Stimulated activated CD4-positive, alpha-beta T cell treated with anti-CD3 and anti-CD28 coated beads, Interleukin-1b, Interleukin-23, amount 100 ng/mL, for 4 hours (primary cell): ENCODE data around the gene NR6A1.

Experiments used
- DNase-seq, 2 donors: peaks; one replicate each; pipeline ENCODE4 v3.0.0-alpha.2; 2020; ENCODE audit warnings: low read depth in 2 of 2

NR6A1 gene

DNA sequence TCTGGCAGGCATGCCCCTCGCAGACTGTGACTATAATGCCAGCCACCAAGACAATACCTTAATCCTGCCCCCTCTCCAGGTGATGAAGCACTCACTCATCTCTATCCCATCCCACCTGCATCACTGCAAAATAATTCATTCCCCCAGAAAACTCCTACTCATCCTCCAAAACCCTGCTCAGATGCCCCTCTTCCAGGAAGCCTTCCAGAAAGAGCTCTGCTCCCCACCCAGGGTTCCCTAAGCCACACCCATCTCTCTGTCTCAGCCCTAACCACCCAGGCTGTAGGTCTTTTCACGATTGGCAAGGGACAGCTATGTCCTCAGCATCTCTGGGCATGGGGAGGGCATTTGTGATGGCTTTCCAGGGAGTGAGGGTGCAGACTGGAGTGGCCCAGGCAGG, 281.1 kb downstream of the NR6A1 start:
- no peak for DNase-seq

DNA sequence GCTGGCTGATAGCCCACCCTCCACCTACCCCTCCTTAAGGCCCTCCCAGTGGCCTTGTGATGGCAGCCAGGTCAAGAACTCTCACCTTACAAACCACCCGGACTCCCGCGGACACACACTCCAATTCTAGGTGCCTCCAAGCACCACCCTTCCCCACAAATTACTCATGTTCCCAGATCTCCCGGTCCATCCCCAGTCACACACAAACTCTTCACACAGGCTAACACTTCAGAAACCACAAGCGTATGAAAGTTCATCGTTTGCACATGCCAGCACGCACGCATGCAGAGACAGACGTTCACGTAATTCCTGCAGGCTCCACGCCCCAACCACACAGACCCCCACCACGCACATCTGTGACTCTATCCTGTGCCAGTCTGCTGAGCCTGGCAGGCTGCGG, 281.9 kb downstream of the NR6A1 start:
- no peak for DNase-seq

DNA sequence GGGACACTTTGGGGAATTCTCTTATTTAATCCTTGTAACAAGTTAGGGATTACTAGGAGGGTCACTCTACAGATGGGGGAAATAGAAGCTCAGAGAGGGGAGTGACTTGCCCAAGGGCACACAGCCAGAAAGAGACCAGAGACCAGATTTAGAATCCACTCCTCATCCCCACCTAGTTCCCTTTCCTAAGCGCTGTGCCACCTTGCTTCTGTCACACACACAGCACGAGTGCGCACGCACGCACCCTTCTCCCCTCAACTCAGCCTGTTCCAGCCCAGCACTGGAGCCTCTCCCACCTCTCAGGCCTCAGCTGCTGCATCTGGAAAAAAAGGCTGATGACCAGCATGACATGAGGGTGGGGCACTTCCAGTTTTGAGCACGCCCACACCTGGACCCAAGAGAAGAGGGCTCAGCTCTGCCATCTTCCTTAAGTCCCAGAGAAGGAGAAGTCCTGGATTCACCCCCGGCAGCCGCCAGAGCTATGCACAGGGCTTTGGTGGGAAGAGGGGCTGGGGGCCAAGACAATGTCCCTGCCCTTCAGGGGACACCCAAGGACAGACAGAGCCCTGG, 282.4 kb downstream of the NR6A1 start:
- DNase-seq = no peak

DNA sequence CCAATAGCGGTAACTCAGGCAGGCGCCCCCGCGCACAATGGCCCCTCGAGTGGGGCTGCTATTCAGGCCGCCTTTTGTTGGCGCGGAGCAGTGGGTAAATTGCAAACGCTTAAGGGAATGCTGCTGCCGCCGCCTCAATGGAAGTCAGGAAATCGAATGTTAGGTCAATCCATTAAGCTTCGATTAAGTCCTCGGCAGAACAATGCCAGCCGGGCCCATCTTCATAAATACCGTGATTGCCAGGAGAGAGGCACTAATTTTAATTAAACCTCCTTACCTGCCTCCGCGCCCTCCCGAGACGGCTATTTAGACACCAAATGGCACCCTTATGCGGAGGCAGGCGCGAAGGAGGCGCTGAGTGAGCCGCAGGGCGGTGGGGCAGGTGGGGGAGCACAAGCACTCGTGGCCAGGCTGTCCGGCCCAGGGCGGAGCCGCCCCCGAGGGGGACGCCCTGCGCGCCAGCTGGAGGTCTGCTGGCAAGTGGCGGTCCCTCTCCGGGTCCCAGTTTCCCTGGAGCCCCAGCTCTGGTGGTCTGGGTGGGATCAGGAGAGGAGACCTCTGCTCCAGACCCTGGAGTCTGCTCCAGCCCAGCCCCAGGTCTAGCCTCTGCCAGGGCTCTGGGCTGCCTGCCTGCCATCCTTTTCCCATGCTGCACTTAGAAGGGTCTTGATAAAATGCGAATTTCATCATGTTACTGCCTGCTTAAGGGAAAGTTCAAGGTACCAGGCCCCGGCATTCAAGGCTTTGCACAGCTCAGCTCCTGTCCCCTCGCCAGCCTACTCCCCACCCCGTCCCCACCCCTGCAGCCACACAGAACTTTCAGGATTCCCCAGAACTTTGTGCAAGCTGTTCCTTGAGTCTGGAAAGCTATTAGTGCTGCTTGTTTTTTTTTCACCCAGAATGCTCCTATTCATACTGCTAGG, 283.6 kb downstream of the NR6A1 start:
- DNase-seq = no peak

DNA sequence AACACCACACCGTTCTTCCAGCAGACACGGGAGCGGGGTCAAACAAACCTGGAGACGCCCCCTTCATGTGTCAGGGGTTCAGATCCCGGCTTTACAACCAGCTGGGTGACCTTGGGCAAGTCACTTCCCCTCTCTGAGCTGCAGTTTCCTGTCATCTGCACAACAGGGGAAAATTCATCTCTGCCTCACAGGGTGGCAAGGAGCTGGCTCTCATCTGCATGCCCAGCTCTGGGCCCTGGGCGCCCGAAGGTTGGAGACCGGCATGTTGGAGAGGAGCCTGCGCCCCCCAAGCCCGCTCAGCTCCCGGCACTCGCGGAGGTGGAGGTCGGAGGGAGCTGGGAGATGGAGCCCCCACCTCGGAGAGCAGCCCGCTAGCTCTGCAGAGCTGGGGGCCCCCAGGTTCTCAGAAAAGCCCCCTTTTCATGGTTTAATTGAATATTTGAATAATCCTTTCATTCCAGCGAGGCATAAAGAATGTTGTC, 284.3 kb downstream of the NR6A1 start:
- DNase-seq = no peak

DNA sequence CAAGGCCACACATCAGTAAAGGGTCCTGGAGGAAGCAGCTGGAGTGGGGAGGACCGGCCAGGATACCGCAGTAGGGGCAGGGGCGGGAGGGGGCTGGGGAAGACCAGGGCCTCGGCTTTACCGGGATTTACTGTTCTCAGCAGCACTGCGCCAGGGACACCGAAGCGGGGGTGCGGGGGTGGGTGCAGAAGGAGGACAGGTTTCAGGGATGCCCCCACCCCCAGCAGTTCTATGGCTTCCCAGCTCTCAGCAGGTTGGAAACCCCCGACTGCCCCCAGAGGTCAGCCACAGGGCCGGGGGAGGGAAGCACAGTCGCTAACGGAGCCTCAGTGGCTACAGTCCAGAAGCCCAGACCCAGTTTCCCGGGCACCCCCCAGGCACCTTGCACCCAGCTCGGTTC, 285.2 kb downstream of the NR6A1 start:
- DNase-seq = no peak

DNA sequence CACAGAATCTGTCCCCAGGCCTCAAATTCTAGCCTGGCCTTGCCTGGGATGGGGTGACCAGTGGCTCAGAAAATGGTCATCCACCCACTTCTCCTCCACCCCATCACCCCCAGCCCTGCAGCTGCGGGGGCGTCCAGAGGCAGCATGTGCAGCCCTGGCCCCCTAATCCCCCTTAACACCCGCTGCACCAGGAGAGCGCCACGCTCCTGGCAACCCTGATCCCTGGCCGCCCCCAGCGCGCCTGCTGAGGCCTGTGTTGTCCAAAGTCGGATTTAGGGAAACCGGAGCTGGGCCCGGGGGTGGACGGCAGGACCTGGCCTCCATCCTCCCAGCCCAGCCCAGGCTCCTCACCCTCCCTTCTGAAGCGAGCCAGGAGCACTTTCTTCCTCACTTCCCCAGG, 285.9 kb downstream of the NR6A1 start:
- no peak for DNase-seq

DNA sequence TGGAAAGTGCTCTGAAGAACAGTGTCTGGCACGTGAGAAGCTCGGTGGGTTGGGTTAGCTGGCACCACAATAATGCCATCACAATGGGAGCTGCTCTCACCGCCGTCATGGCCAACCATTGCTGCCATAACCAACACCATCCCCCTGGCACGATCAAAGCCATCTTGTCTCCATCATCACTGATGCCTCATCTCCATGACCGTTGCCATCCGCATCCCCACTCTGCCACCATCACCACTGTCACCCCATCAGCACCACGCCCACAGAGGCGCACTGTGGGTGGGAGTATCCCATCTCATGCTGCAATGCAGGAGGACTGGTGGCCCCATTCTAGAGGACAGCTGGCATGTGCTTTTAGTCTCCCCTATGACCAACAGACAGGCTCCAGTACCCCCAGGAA, 287.6 kb downstream of the NR6A1 start:
- DNase-seq = no peak

DNA sequence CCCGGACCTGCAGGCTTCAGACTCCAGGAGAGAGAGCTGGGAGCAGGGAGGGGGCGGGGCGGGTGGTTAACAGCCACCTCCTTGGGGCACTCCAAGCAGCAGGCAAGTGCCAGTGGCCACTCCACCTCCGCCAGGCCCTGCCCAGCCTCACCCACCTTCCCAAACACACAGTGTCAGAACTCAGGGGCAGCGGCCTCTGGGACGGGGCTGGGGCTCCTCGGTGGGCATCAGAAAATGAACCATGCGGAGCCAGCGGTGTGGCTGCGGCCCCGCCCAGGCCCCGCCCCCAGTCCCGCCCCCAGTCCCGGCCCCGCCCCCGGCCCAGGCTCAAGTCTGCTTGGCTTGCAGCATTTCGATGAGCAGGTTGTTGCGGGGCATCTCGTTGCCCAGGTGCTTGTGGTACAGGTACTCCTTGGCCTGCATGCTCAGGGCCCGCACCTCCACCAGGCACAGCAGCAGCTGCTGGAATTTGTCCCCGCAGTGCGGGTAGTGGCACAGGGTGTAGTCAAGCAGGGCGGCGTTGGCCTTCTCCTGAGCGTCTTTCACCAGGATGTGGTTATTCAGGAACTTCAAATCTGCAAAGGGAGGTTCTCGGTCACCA, 288.6 kb downstream of the NR6A1 start:
- DNase-seq = no peak

DNA sequence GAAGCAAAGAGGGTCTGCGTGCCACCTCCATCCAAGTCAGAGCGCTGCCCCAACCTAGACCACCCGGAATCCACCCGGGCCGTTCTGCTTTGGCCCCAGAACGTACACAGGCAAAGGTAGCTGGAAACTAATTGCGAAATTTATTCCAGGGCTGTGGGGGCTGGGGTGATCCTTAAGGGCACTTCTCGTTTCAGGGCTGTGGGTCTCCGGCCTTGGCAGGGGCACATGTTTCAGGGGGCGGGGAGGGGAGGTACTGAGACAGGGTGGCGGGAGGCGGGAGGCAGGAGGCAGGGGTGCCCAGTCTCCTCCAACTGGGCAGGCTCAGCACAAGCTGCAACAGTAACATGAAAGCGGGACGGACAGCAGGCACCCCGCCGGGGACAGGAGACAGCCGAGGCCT, 290.0 kb downstream of the NR6A1 start:
- DNase-seq = no peak

DNA sequence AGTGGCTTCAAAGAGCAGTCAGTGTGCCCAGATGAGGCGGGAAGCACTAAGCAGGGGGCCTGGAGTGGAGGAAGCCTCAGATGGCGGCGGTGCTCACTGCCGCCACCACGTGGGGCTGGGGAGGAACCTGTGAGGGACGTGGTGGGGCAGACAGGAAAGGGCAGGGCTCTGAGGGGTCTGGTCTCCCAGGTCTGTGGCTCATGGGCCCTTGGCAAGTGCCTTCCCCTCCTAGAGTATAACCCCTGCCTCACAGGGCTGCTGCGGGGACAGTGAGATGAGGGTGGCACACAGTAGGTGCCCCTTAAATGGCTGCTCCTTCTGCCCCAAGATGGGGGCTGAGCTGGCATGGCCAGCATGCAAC, 290.5 kb downstream of the NR6A1 start:
- DNase-seq = no peak

DNA sequence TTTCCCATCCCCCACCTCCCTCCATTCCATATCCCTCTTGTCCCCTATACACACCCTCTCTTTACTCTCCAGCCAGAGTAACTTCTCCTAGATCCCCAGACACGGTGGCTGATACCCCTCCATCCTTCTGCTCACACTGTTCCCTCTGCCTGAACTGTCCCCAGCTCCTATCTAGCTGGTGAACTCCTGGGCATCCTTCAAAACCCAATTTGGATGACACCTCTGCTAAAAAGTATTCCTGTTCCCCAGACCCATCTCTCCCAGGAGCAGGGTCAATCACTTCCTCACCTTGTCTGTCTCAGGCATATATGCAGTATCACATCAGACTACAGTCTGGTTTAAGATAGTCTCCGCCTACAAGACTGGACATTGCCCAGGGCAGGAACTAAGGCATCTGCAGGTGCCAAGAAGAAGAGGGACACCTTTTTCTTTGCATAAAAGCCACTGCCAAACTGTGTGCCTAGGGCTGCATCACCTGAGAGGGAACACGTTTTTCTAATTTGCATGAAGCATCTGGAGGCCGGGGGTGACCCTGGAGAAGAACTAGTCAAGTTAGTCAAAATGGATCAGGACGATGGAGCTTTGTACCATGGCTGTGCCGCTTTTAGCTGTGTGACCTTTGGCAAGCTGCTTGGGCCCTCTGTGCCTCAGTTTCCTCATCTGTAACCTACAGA, 291.0 kb downstream of the NR6A1 start:
- DNase-seq = no peak

DNA sequence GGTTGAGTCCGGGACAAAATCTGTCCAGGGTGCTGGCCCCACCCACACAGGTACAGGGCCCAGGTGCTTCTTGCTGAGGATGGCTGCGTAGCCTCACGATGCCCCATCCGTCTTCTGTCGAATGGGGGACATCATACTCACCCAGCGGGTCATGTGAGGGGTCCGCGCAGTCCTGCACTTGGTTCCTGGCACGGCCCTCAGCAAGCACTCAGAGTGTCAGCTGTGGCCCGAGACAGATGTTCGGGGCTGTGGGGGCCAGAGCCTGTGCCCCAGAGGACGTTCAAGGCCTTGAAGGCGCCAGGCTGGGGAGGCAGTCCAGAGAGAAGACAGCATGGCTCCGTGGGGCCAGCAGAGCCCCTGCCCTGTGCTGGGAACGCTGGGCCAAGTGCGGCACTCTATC, 291.7 kb downstream of the NR6A1 start:
- no peak for DNase-seq

DNA sequence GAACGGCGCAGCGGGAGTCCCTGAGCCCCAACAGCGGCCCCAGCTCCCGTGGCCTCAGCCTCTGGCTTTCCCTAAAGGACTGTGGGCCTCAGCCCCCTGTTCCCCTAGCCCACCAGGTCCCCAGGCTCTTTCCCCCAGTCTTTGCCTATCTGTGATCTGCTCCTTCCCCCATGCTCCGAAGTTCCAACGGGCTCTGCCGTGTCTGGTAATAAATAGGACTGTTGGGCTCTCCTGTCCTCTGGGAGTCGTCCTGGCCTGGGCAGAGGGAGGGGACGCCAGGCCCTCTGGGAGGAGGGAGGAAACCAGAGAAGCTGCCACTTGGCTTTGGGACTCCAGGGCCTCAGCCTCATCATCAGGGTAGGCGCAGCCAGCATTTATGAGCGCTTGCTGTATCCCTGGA, 292.8 kb downstream of the NR6A1 start:
- DNase-seq = no peak

DNA sequence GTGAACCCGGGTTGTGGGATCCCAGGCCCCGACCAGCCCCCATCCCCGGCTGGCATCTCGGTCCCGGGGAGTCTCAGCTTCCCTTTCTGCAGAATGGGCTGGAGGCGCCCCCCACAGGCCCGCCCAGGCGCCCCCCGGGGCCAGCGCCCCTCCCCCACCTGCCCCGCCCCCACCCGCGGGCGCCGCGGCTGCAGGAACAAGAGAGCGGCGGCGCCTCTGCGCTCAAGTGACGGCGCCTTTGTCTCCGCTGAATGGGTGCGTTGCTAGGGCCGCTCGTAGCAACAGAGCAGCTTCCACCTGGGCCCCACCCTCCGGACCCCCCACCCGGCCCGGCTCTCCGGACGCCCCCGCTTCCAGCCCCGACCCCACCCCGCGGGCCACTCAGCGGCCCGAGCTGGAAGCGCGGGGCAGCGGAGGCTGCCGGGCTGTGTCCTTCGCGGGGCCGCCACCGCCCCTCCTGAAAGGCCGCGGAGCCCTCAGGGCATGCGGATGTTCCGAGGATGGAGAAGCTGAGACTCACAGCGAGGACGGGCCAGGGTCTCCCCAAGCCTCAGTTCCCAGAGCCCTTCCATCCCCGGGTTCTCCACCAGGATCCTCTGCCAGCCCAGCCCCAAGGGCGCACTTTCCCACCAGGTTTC, 293.3 kb downstream of the NR6A1 start:
- no peak for DNase-seq

DNA sequence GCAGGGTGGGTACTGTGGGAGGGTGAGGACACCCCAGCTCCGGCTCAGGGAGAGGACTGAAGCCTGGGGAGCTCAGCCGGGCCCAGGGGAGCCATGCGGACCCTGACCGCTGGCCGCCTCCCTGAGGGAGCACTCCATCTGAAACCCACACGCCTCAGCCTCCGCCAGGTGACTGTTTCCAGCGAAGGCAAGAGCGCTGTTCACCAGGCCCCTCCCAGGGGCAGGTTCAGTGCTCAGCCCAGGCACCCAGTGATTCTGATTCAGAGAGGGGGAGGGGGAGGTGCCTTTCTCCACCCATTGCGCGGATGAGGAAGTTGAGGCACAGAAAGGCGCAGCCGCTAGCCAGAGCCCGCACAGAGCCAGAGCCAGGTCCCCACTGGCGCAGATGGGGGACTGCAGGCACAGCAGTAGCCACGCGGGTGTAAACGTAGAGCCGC, 293.9 kb downstream of the NR6A1 start:
- no peak for DNase-seq

DNA sequence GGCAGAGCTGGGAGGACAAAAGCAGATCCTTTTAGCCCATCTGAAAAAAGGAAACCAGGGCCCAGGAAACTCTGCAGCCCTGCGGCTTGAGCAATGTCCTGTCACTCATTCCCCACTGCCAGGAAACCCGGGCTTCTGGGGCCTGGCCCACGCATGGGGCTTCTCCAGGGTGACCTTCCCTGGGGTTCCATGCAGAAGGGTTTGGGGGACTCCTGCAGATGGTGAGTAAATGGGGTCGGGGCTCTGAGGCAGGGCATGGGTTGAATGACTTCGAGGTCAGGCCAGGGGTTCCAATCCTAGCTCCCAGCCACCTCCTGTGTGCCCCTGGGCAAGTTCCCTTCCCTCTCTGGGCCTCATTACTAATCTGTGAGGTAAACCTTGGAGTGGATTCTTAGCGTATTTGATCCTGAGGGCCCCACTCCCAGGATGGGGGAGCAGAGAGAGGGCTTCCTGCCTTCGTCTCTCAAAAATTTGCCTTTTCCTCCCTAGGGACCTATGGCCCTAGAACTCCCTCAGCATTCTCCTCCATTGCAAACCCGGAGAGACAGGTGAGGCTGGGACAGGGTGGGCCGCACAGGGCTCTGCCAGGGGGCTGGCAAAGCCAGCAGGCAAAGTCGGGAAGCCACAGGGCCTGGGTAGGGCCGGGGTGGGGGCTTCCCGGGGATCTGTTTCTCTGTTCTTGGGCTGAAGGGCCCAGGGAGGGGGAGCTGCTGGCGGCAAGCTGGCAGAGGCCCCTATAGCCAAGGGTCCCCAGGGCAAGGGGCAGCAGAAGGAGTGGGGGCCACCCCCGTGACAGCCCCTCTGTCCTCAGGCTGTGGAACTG, 295.0 kb downstream of the NR6A1 start:
- DNase-seq = no peak

DNA sequence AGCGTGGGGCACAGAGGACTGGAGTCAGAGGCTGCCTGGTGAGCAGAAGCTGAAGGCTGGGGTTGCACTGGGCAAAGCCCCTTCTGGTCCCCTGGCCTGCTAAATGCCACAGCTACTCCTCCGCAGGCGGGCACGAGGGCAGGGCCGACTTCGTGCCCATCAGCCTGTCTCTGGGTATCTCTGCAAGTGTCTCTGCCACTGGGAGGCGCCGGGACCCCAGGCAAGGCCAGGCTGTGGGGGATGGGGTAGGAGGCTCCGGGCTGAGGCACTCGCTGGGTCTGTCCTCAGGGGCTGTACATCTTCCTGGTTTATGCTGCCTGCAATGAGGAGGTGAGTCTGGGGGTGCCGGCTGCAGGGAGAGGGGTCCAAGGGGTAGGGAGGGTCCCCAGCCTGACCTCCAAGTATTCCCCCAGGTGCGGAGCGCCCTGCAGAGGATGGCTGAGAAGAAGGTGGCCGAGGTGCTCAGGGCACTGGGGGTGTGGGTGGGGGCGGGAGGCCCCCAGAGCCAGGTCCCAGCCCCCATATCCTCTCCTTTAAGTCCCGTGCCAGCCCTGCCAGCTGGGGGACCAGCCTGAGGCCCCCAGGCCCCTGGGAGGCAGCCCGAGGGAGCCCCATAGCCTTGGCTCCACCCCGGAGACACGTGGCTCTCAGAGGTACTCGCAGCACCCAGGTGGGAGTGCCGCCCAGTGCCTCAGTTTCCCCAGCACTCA, 295.8 kb downstream of the NR6A1 start:
- no peak for DNase-seq

DNA sequence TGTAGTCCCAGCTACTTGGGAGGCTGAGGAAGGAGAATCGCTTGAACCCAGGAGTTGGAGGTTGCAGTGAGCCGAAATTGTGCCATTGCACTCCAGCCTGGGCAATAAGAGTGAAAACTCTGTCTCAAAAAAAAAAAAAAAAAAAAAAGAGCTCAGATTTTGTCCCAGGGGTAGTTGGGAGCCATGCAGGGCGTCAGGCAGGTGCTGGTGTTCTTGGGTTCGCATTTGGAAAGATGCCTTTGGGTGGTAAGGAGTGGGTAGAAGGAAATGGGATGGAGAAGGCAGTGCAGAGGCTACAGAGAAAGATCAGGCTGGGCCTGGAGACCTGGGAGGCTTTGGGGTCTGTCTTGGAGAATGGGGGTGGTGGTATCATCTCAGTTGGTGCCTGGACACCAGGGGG, 297.0 kb downstream of the NR6A1 start:
- DNase-seq = no peak

DNA sequence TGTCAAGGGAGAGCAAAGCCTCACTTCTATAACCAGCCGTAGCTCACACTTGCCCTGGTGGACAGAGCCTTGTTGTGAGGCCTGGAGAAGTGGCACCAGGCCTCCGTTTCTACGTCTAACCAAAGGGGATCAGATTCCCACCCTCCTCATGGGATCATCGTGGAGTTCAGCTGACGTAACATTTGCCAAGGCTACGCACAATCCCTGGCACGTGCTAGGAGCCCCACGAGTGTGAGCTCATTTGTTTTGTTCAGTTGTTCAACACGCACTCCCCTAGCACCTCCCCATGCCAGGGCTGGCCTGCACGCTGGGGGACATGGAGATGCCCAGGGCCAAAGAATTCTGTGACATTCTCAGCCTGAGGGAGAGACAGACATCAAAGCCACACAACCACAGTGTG, 297.8 kb downstream of the NR6A1 start:
- DNase-seq = no peak
